Measurements from ENCODE around the gene TEN1.

TEN1 gene

GRCh38 chr17:76007850-76008165, 28.8 kb downstream of the TEN1 start:
- no peak for TF ChIP-seq SIN3A (IDR thresholded peaks at IDR 0.05; ENCODE audit: borderline replicate concordance, insufficient read depth, low read length)
- TF ChIP-seq FOXP2 (optimal IDR thresholded peaks at IDR 0.05; ENCODE audit: borderline replicate concordance, extremely low read depth, extremely low read length, insufficient read depth) = no peak
- no peak for TF ChIP-seq TAF1 (IDR thresholded peaks at IDR 0.05; ENCODE audit: borderline replicate concordance, insufficient read depth, low read length)
- TF ChIP-seq POLR2AphosphoS5 (IDR thresholded peaks at IDR 0.05; ENCODE audit: low read depth, low read length) = no peak
- TF ChIP-seq REST (IDR thresholded peaks at IDR 0.05; ENCODE audit: insufficient read depth in 1 of 2, low read depth in 2 of 2, low read length in 2 of 2) = no peak

- no peak for TF ChIP-seq TAF1 (IDR thresholded peaks at IDR 0.05; ENCODE audit: borderline replicate concordance, insufficient read depth, low read length)
These were observed 29.2 kb downstream of the TEN1 start for GRCh38 chr17:76008208-76008607.

GRCh38 chr17:76008630-76009425, 29.8 kb downstream of the TEN1 start:
- TF ChIP-seq TAF1 (IDR thresholded peaks at IDR 0.05; ENCODE audit: borderline replicate concordance, insufficient read depth, low read length) (no peak), FOXP2 (optimal IDR thresholded peaks at IDR 0.05; ENCODE audit: borderline replicate concordance, extremely low read depth, extremely low read length, insufficient read depth) (no peak), SIN3A (IDR thresholded peaks at IDR 0.05; ENCODE audit: borderline replicate concordance, insufficient read depth, low read length) (no peak), POLR2AphosphoS5 (IDR thresholded peaks at IDR 0.05; ENCODE audit: low read depth, low read length) (no peak), REST (IDR thresholded peaks at IDR 0.05; ENCODE audit: insufficient read depth in 1 of 2, low read depth in 2 of 2, low read length in 2 of 2) (no peak)

- no peak for TF ChIP-seq TAF1 (IDR thresholded peaks at IDR 0.05; ENCODE audit: borderline replicate concordance, insufficient read depth, low read length)
- TF ChIP-seq POLR2AphosphoS5 (IDR thresholded peaks at IDR 0.05; ENCODE audit: low read depth, low read length) = no peak
- TF ChIP-seq REST (IDR thresholded peaks at IDR 0.05; ENCODE audit: insufficient read depth in 1 of 2, low read depth in 2 of 2, low read length in 2 of 2) = no peak
- TF ChIP-seq SIN3A (IDR thresholded peaks at IDR 0.05; ENCODE audit: borderline replicate concordance, insufficient read depth, low read length) = no peak
- TF ChIP-seq FOXP2 (optimal IDR thresholded peaks at IDR 0.05; ENCODE audit: borderline replicate concordance, extremely low read depth, extremely low read length, insufficient read depth) = no peak
These were observed 30.4 kb downstream of the TEN1 start for GRCh38 chr17:76009447-76009846.

GRCh38 chr17:76009969-76010661, 31.1 kb downstream of the TEN1 start:
- no peak for TF ChIP-seq SIN3A (IDR thresholded peaks at IDR 0.05; ENCODE audit: borderline replicate concordance, insufficient read depth, low read length)
- TF ChIP-seq FOXP2 (optimal IDR thresholded peaks at IDR 0.05; ENCODE audit: borderline replicate concordance, extremely low read depth, extremely low read length, insufficient read depth) = no peak
- TF ChIP-seq TAF1 (IDR thresholded peaks at IDR 0.05; ENCODE audit: borderline replicate concordance, insufficient read depth, low read length) = no peak
- TF ChIP-seq POLR2AphosphoS5 (IDR thresholded peaks at IDR 0.05; ENCODE audit: low read depth, low read length) = no peak
- TF ChIP-seq REST (IDR thresholded peaks at IDR 0.05; ENCODE audit: insufficient read depth in 1 of 2, low read depth in 2 of 2, low read length in 2 of 2) = no peak

All from PFSK-1 (cell line).